Hepatocyte (in vitro differentiated cells): ENCODE measurements around the gene ALOX12B.
A peak's percentile ranks its signal among the peaks of the same experiment; 100 is the strongest.

Experiments used
- EZH2 ChIP-seq: fragments of 200-600 bp; sonication (generic); IDR thresholded peaks from 2 replicates; pipeline ENCODE4 v1.6.1; 2016; ENCODE audit warnings: antibody characterized with exemption, mild to moderate bottlenecking, borderline replicate concordance
- EZH2phosphoT487 ChIP-seq: fragments of 200-600 bp; sonication (generic); IDR thresholded peaks from one replicate; pipeline ENCODE4 v1.6.1; 2018; ENCODE audit warnings: antibody characterized with exemption, mild to moderate bottlenecking, low read depth, moderate library complexity; ENCODE audit not compliant: unreplicated experiment, severe bottlenecking
- TF ChIP-seq, protein P1 (sequence below): fragments of 200-600 bp; sonication (generic); IDR thresholded peaks from 2 replicates; pipeline ENCODE4 v1.5.1; 2016; ENCODE audit warnings: antibody characterized with exemption, mild to moderate bottlenecking; ENCODE audit not compliant: poor library complexity

GRCh38 chr17:8060274-8060673 is 27.2 kb downstream of the ALOX12B start:
- TF ChIP-seq EZH2: no peak
- TF ChIP-seq, protein P1, sequence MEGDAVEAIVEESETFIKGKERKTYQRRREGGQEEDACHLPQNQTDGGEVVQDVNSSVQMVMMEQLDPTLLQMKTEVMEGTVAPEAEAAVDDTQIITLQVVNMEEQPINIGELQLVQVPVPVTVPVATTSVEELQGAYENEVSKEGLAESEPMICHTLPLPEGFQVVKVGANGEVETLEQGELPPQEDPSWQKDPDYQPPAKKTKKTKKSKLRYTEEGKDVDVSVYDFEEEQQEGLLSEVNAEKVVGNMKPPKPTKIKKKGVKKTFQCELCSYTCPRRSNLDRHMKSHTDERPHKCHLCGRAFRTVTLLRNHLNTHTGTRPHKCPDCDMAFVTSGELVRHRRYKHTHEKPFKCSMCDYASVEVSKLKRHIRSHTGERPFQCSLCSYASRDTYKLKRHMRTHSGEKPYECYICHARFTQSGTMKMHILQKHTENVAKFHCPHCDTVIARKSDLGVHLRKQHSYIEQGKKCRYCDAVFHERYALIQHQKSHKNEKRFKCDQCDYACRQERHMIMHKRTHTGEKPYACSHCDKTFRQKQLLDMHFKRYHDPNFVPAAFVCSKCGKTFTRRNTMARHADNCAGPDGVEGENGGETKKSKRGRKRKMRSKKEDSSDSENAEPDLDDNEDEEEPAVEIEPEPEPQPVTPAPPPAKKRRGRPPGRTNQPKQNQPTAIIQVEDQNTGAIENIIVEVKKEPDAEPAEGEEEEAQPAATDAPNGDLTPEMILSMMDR: peak; percentile 73
- no peak for TF ChIP-seq EZH2phosphoT487
